ENCODE results near the gene CDC42EP5.

Gene CDC42EP5

GRCh38 chr19:54492568-54492967, 19.5 kb upstream of the CDC42EP5 start:
- TF ChIP-seq CTCF (IDR thresholded peaks at IDR 0.05; ENCODE audit: low read depth, low read length), result no peak
- DNase-seq (ENCODE audit: extremely low read depth, low read depth), result no peak

- TF ChIP-seq CTCF (IDR thresholded peaks at IDR 0.05; ENCODE audit: low read depth, low read length), result no peak
- DNase-seq (ENCODE audit: extremely low read depth, low read depth), result no peak
Observed at GRCh38 chr19:54489766-54490165, 16.7 kb upstream of the CDC42EP5 start.

- TF ChIP-seq CTCF (IDR thresholded peaks at IDR 0.05; ENCODE audit: low read depth, low read length), result no peak
Observed at GRCh38 chr19:54489341-54489740, 16.2 kb upstream of the CDC42EP5 start.

GRCh38 chr19:54485851-54486250, 12.8 kb upstream of the CDC42EP5 start:
- no peak for TF ChIP-seq CTCF (IDR thresholded peaks at IDR 0.05; ENCODE audit: low read depth, low read length)
- DNase-seq (ENCODE audit: extremely low read depth, low read depth), result no peak

More at GRCh38 chr19:54489341-54489740, 16.2 kb upstream of the CDC42EP5 start:
- DNase-seq (ENCODE audit: extremely low read depth, low read depth), result no peak

- no peak for DNase-seq (ENCODE audit: extremely low read depth, low read depth)
- no peak for TF ChIP-seq CTCF (IDR thresholded peaks at IDR 0.05; ENCODE audit: low read depth, low read length)
Observed at GRCh38 chr19:54484451-54484850, 11.4 kb upstream of the CDC42EP5 start.

GRCh38 chr19:54482889-54483288, 9.8 kb upstream of the CDC42EP5 start:
- no peak for TF ChIP-seq CTCF (IDR thresholded peaks at IDR 0.05; ENCODE audit: low read depth, low read length)
- DNase-seq (ENCODE audit: extremely low read depth, low read depth), result no peak

GRCh38 chr19:54481326-54481930, 8.3 kb upstream of the CDC42EP5 start:
- peak; percentile 78 for TF ChIP-seq CTCF (IDR thresholded peaks at IDR 0.05; ENCODE audit: low read depth, low read length)
- no peak for DNase-seq (ENCODE audit: extremely low read depth, low read depth)
